Karpas-422 (cell line): ENCODE data around the gene TRPM6. TPM values are rescaled to one million over a fixed set of nuclear protein-coding genes. Genes with fewer than 3 reads are reported as not detected.
A peak's percentile ranks its signal among the peaks of the same experiment; 100 is the strongest.

Source experiments
- DNase-seq: peaks from one replicate; pipeline ENCODE4 v3.0.0-alpha.2; 2015
- H2AFZ ChIP-seq: fragments of 200-600 bp; sonication (generic); 2 replicates; pipeline ENCODE4 v1.6.1; 2014; ENCODE audit warnings: antibody characterized with exemption, low read length, mixed read lengths
- H3K27ac ChIP-seq: fragments of 200-600 bp; sonication (generic); 2 replicates; pipeline ENCODE4 v1.5.1; 2014; ENCODE audit warnings: mild to moderate bottlenecking, low read length, moderate library complexity
- H3K27me3 ChIP-seq: fragments of 200-600 bp; sonication (generic); 2 replicates; pipeline ENCODE4 v1.6.1; 2014; ENCODE audit warnings: low read length, mixed read lengths
- H3K36me3 ChIP-seq: fragments of 200-600 bp; sonication (generic); 2 replicates; pipeline ENCODE4 v1.6.1; 2014; ENCODE audit warnings: low read length, mixed read lengths; ENCODE audit not compliant: insufficient read depth
- H3K4me1 ChIP-seq: fragments of 200-600 bp; sonication (generic); 2 replicates; pipeline ENCODE4 v1.6.1; 2014; ENCODE audit warnings: mild to moderate bottlenecking, low read length, mixed read lengths
- H3K4me2 ChIP-seq: fragments of 200-600 bp; sonication (generic); 2 replicates; pipeline ENCODE4 v1.6.1; 2014; ENCODE audit warnings: low read length, low read depth, mild to moderate bottlenecking; ENCODE audit not compliant: poor library complexity, severe bottlenecking
- H3K4me3 ChIP-seq: fragments of 200-600 bp; sonication (generic); 2 replicates; pipeline ENCODE4 v1.5.1; 2014; ENCODE audit warnings: mild to moderate bottlenecking, antibody characterized with exemption, low read length, mixed read lengths
- H3K79me2 ChIP-seq: fragments of 200-600 bp; sonication (generic); 2 replicates; pipeline ENCODE4 v1.6.1; 2014; ENCODE audit warnings: mild to moderate bottlenecking, low read length, mixed read lengths
- H3K9ac ChIP-seq: fragments of 200-600 bp; sonication (generic); 2 replicates; pipeline ENCODE4 v1.6.0; 2014; ENCODE audit warnings: low read length
- H3K9me2 ChIP-seq: fragments of 200-600 bp; sonication (generic), shearing (Covaris generic); replicated peaks from 2 replicates; pipeline ENCODE4 v1.6.0; 2014; ENCODE audit warnings: mild to moderate bottlenecking, low read length, moderate library complexity; ENCODE audit not compliant: insufficient read depth
- H3K9me3 ChIP-seq: fragments of 300-700, 200-600 bp; sonication (generic); 2 replicates; pipeline ENCODE4 v1.6.1; 2014; ENCODE audit warnings: low read length, mixed read lengths
- H4K20me1 ChIP-seq: fragments of 200-600 bp; sonication (generic); 2 replicates; pipeline ENCODE4 v1.6.1; 2014; ENCODE audit warnings: mild to moderate bottlenecking, antibody characterized with exemption, low read length, low read depth; ENCODE audit not compliant: insufficient read depth
- total RNA-seq: library from RNA; depleted of rRNA; stranded (reverse); fragments of >200 nt; shearing (Covaris generic); gene quantifications from 2 replicates; pipeline ENCODE4 v1.2.3, GENCODE V29; 2014; ENCODE audit warnings: low replicate concordance

The TRPM6 gene
- total RNA-seq, 1 experiment from 2014 or later = not detected

DNA sequence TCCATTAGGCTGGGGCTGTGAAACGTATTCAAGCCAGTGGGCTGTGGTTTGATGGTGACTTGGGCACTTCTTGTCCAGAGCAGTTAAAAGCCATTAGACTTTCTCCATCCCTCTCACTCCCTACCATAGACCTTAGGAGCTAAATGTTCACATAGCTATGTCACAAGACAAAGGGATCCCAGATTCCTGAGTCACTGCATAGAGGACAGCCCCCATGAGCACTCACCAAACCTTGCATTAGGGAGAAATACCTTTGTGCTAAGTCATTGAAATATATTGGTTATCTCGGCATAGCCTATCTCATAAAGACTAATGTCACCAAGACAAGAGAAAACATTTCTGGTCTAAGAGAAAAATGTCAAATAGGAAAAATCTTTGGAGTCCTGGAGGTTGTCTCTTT, 104.3 kb downstream of the TRPM6 start:
- Histone ChIP-seq H3K4me2 (no peak overlapping the region), H2AFZ (no peak overlapping the region), H3K27me3 (no peaks in the 10 kb centered on the region), H3K36me3 (no peaks in the 10 kb centered on the region), H3K4me3 (no peak overlapping the region), H3K9ac (no peak overlapping the region), H3K9me2 (no peaks in the 10 kb centered on the region), H3K9me3 (no peaks in the 10 kb centered on the region), H3K4me1 (no peaks in the 10 kb centered on the region), H4K20me1 (no peaks in the 10 kb centered on the region), H3K79me2 (no peaks in the 10 kb centered on the region), H3K27ac (no peak overlapping the region)
- DNase-seq = no peak

- H3K9ac ChIP-seq = no peak overlapping the region
These were observed 110.4 kb downstream of the TRPM6 start for GRCh38 chr9:74777136-74777879.

DNA sequence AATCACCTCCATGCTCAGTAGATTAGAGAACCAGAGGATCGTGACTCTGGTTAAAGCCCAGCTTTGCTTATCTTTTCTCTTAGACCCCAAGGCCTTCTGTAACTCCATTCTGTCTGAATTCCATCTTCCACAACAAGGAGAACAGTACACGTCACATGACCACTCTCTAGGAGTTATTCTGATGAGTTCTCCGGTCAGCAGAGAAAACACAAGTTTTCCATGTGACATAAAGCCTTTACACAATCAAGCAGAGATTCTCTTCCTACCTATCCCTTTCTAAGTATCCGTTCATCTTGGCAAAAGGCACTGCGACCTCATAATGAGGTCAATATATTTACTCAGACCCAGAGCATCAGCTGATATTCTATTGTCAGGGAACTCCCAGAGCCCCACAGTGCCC, 112.3 kb downstream of the TRPM6 start:
- Histone ChIP-seq H3K9me3 (no peaks in the 10 kb centered on the region), H3K4me2 (no peak overlapping the region), H2AFZ (no peak overlapping the region), H3K79me2 (no peaks in the 10 kb centered on the region), H3K9ac (no peak overlapping the region), H3K27ac (no peak overlapping the region), H3K36me3 (no peaks in the 10 kb centered on the region), H3K27me3 (no peaks in the 10 kb centered on the region), H3K4me3 (no peak overlapping the region), H4K20me1 (no peaks in the 10 kb centered on the region), H3K9me2 (no peaks in the 10 kb centered on the region), H3K4me1 (no peaks in the 10 kb centered on the region; the same call in 1 of the 2 replicates)
- DNase-seq = no peak

More at GRCh38 chr9:74777136-74777879, 110.4 kb downstream of the TRPM6 start:
- DNase-seq = peak; percentile 89
- H3K36me3 ChIP-seq = no peaks in the 10 kb centered on the region
- H3K4me3 ChIP-seq = no peak overlapping the region
- no peaks in the 10 kb centered on the region for H3K79me2 ChIP-seq
- no peak overlapping the region for H3K27ac ChIP-seq
- H2AFZ ChIP-seq = no peak overlapping the region
- H4K20me1 ChIP-seq = no peaks in the 10 kb centered on the region
- H3K4me2 ChIP-seq = no peak overlapping the region
- H3K4me1 ChIP-seq = no peaks in the 10 kb centered on the region
- H3K9me3 ChIP-seq = no peaks in the 10 kb centered on the region
- H3K9me2 ChIP-seq = no peaks in the 10 kb centered on the region
- H3K27me3 ChIP-seq = no peaks in the 10 kb centered on the region

DNA sequence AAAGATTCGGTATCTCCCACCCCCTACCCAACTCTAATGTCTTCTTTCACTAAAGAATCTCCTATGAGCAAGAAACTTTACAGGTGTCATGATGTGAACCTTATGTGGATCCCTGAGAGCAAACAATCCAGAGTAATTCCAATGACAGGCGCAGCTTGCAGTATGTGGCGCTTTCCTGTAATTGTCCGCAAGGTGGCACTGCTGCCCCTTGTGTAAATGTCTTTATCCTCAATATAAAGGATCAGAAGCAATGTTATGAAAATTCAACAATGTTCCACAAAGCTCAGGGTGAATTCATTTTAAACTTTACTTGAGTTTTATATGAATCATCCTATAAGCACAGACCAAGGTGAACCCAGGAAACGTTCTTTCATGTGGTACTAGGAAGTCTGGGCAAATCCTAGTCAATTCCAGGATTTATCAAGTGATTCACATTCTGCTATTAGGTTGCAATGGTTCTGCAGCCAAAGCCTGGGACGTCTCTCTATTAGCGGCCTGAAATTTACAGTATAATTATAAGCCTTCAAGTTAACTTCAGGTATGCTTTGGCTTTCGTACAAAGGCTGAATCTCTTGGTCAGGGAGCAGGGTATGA, 113.7 kb downstream of the TRPM6 start:
- H2AFZ ChIP-seq = no peak overlapping the region
- H3K4me2 ChIP-seq = no peak overlapping the region
- H4K20me1 ChIP-seq = no peaks in the 10 kb centered on the region
- H3K4me3 ChIP-seq = no peak overlapping the region
- H3K27me3 ChIP-seq = no peaks in the 10 kb centered on the region
- no peaks in the 10 kb centered on the region for H3K79me2 ChIP-seq
- no peaks in the 10 kb centered on the region; the same call in 1 of the 2 replicates for H3K4me1 ChIP-seq
- H3K9me2 ChIP-seq = no peaks in the 10 kb centered on the region
- no peak overlapping the region for H3K9ac ChIP-seq
- H3K27ac ChIP-seq = no peak overlapping the region
- DNase-seq = peak; percentile 88
- H3K9me3 ChIP-seq = no peaks in the 10 kb centered on the region
- no peaks in the 10 kb centered on the region for H3K36me3 ChIP-seq

- H3K27ac ChIP-seq = no peak overlapping the region
- DNase-seq = no peak
- H3K36me3 ChIP-seq = no peaks in the 10 kb centered on the region
- no peaks in the 10 kb centered on the region for H3K9me2 ChIP-seq
- no peaks in the 10 kb centered on the region for H3K27me3 ChIP-seq
- H3K4me2 ChIP-seq = no peak overlapping the region
- no peaks in the 10 kb centered on the region; the same call in 1 of the 2 replicates for H3K4me1 ChIP-seq
- H3K79me2 ChIP-seq = no peaks in the 10 kb centered on the region
- H3K9me3 ChIP-seq = no peaks in the 10 kb centered on the region
- H3K9ac ChIP-seq = no peak overlapping the region
- H4K20me1 ChIP-seq = no peaks in the 10 kb centered on the region
- H2AFZ ChIP-seq = no peak overlapping the region
- H3K4me3 ChIP-seq = no peak overlapping the region
These were observed 115.6 kb downstream of the TRPM6 start for GRCh38 chr9:74772121-74772520.

DNA sequence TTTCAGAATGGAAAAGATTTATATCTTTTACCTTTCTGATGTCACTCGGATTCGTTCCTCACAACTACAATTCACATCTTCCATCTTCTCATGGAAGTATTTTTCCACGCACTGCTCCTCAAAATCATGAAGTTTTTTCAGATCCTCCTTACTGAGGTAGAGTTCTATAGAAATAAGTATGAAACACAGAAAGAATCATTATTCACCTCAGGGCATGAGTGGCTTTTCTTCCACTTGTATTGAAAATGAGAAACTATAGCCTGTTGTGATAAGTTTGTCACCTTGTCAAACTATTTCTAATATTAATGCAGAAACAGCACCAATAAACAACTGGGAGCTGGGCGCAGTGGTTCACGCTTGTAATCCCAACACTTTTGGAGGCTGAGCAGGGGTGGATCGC, 116.0 kb downstream of the TRPM6 start:
- Histone ChIP-seq H3K79me2 (no peaks in the 10 kb centered on the region), H3K27me3 (no peaks in the 10 kb centered on the region), H3K9me3 (no peaks in the 10 kb centered on the region), H4K20me1 (no peaks in the 10 kb centered on the region), H3K4me1 (no peaks in the 10 kb centered on the region; the same call in 1 of the 2 replicates), H3K9ac (no peak overlapping the region), H2AFZ (no peak overlapping the region), H3K4me2 (no peak overlapping the region), H3K27ac (no peak overlapping the region), H3K4me3 (no peak overlapping the region), H3K9me2 (no peaks in the 10 kb centered on the region), H3K36me3 (no peaks in the 10 kb centered on the region)
- DNase-seq = no peak

DNA sequence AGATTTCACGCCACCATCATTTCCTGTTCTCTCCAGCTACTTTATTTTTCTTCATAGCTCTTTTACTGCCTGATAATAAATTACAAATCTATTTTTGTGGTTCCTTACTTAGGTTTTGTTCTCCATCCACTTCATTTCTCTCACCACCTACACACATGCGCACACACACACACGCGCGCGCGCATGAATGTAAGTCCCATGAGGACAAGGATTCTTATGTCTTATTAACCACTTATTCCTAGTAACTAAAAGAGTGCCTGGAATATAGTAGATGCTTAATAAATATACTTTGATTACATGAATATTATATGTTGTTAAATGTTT, 116.5 kb downstream of the TRPM6 start:
- Histone ChIP-seq H3K27ac (no peak overlapping the region), H4K20me1 (no peaks in the 10 kb centered on the region), H3K4me2 (no peak overlapping the region), H3K4me3 (no peak overlapping the region), H3K9me3 (no peaks in the 10 kb centered on the region), H3K4me1 (no peaks in the 10 kb centered on the region; the same call in 1 of the 2 replicates), H3K27me3 (no peaks in the 10 kb centered on the region), H2AFZ (0 out of 2 replicates have a peak overlapping the region, but pooled peaks have one; percentile 70), H3K9me2 (no peaks in the 10 kb centered on the region), H3K36me3 (no peaks in the 10 kb centered on the region), H3K79me2 (no peaks in the 10 kb centered on the region), H3K9ac (no peak overlapping the region)
- DNase-seq = peak; percentile 44

DNA sequence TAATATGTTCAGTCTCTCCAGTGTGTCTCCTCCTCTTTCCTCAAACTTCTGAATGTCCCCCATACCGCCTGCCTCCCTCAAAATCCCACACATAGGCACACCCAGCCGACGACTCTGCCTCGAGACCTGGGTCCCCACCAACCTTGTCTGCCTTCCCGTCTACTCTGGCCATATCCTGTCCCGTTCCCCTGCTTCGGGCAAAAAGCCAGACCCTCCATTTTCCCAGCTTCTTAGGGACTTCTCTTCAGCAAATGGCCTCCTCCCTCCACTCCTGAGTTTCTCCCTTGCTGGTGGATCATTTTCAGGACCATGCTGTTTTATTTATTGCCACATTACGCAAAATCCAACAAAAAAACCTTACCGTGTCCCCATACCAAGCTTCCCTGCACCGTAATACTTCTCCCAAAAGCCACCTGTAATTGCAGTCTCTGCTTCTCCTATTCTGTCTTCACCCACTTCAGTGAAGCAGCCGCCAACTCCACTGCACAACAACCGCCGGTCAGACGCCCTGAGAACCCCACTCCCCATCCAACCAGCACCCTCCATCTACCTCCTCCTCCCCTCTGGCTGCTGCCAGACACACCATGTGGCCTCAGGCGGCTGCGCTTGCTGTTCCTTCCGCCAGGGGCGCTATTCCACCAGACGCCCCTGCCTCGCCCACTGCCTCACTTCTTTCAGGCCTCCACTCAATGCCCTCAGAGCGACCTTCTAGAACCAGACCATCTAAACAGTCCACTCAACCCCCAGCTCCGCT, 117.0 kb downstream of the TRPM6 start:
- no peak overlapping the region for H3K4me3 ChIP-seq
- H3K27ac ChIP-seq = no peak overlapping the region
- peak overlapping the region; percentile 70; the same call in 1 of the 2 replicates for H2AFZ ChIP-seq
- no peaks in the 10 kb centered on the region for H3K9me3 ChIP-seq
- no peaks in the 10 kb centered on the region for H3K36me3 ChIP-seq
- H3K79me2 ChIP-seq = no peaks in the 10 kb centered on the region
- H3K9me2 ChIP-seq = no peaks in the 10 kb centered on the region
- DNase-seq = peak; percentile 88
- H3K27me3 ChIP-seq = no peaks in the 10 kb centered on the region
- H3K4me1 ChIP-seq = no peaks in the 10 kb centered on the region; the same call in 1 of the 2 replicates
- no peak overlapping the region for H3K9ac ChIP-seq
- H3K4me2 ChIP-seq = no peak overlapping the region
- no peaks in the 10 kb centered on the region for H4K20me1 ChIP-seq
